Measurements from ENCODE around the gene CHERP.
A peak's percentile ranks its signal among the peaks of the same experiment; 100 is the strongest.

The CHERP gene

GRCh38 chr19:16577531-16577985 is 35.3 kb upstream of the CHERP start:
- no peak for TF ChIP-seq CTCF (IDR thresholded peaks at IDR 0.05)
- Mint-ChIP-seq H3K27ac (no peak overlapping the region), H3K4me3 (no peak overlapping the region), H3K36me3 (ENCODE audit: low read depth) (peaks cover 13% of the 10 kb centered on the region), H3K27me3 (ENCODE audit: low read depth, poor library complexity) (no peaks in the 10 kb centered on the region), H3K4me1 (peaks cover 42% of the 10 kb centered on the region), H3K9me3 (no peaks in the 10 kb centered on the region)
- DNase-seq, result no peak

GRCh38 chr19:16576690-16577530 is 34.7 kb upstream of the CHERP start:
- DNase-seq, result no peak
- no peak overlapping the region for H3K27ac Mint-ChIP-seq
- no peaks in the 10 kb centered on the region for H3K9me3 Mint-ChIP-seq
- peaks cover 40% of the 10 kb centered on the region for H3K4me1 Mint-ChIP-seq
- no peaks in the 10 kb centered on the region for H3K27me3 Mint-ChIP-seq (ENCODE audit: low read depth, poor library complexity)
- peaks cover 13% of the 10 kb centered on the region for H3K36me3 Mint-ChIP-seq (ENCODE audit: low read depth)
- H3K4me3 Mint-ChIP-seq, result no peak overlapping the region
- no peak for TF ChIP-seq CTCF (IDR thresholded peaks at IDR 0.05)

GRCh38 chr19:16575861-16576689 is 33.8 kb upstream of the CHERP start:
- no peak for DNase-seq
- Mint-ChIP-seq H3K27ac (no peak overlapping the region), H3K4me1 (peaks cover 39% of the 10 kb centered on the region), H3K4me3 (no peak overlapping the region), H3K27me3 (ENCODE audit: low read depth, poor library complexity) (no peaks in the 10 kb centered on the region), H3K36me3 (ENCODE audit: low read depth) (peaks cover 13% of the 10 kb centered on the region), H3K9me3 (no peaks in the 10 kb centered on the region)
- TF ChIP-seq CTCF (IDR thresholded peaks at IDR 0.05), result no peak

- peaks cover 39% of the 10 kb centered on the region for H3K4me1 Mint-ChIP-seq
Measured at GRCh38 chr19:16575282-16575681, 33.0 kb upstream of the CHERP start.

GRCh38 chr19:16573925-16574324 is 31.7 kb upstream of the CHERP start:
- Mint-ChIP-seq H3K27me3 (ENCODE audit: low read depth, poor library complexity) (no peaks in the 10 kb centered on the region), H3K27ac (no peak overlapping the region), H3K36me3 (ENCODE audit: low read depth) (peaks cover 13% of the 10 kb centered on the region), H3K4me1 (peaks cover 48% of the 10 kb centered on the region), H3K9me3 (no peaks in the 10 kb centered on the region), H3K4me3 (peak overlapping the region; percentile 54)
- TF ChIP-seq CTCF (IDR thresholded peaks at IDR 0.05), result no peak
- no peak for DNase-seq

More at GRCh38 chr19:16575282-16575681, 33.0 kb upstream of the CHERP start:
- H3K27me3 Mint-ChIP-seq (ENCODE audit: low read depth, poor library complexity), result no peaks in the 10 kb centered on the region
- H3K9me3 Mint-ChIP-seq, result no peaks in the 10 kb centered on the region
- no peak for DNase-seq
- peak overlapping the region; percentile 32 for H3K27ac Mint-ChIP-seq
- H3K4me3 Mint-ChIP-seq, result no peak overlapping the region
- no peak for TF ChIP-seq CTCF (IDR thresholded peaks at IDR 0.05)
- H3K36me3 Mint-ChIP-seq (ENCODE audit: low read depth), result peaks cover 13% of the 10 kb centered on the region

Data from nephron progenitor cell (in vitro differentiated cells).